ENCODE results near the gene NDUFA13. TPM values are rescaled to one million over a fixed set of nuclear protein-coding genes. Genes with fewer than 3 reads are reported as not detected.

NDUFA13 gene
- total and polyA plus RNA-seq, 11 donors: 101 to 1,476 (median 960) TPM

DNA sequence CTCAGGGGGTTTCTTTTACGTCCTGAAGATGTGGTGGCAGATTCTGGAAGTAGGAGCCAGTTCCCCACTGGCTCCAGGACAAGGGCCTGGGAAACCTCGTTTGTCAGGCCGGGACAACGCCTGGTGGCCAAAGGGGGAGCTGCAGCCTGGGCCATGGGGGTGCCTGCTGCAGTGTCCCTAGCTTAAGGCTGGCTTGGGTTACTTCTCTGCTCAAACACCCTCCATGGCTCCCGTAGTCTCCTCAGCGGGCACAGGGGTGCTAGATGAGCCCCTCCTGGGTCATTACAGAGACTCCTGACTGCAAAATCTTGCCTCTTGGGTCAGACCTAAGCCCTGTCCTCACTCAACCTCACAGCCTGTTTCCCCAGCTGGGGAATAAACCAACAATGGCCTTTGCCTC, 36.8 kb downstream of the NDUFA13 start:
- intact Hi-C loops (cut with DNase I): loop anchor here in 1 of 10 donors (5.0 kb wide), 1 partner anchor 90 kb away; the partner anchor contains the start of gene GMIP
- Histone ChIP-seq H3K27me3 (peaks cover 0 to 18% (median 0%) of the 10 kb centered on the region in 9 donors), H3K4me1 (peaks cover 0 to 15% (median 0%) of the 10 kb centered on the region in 12 donors), H3K27ac (no peak overlapping the region), H3K4me3 (no peak overlapping the region), H3K9me3 (no peaks in the 10 kb centered on the region), H3K36me3 (no peaks in the 10 kb centered on the region)
- DNase-seq (no peak), ATAC-seq (peak in 2 of 4 donors; percentile 29 to 41)
- TF ChIP-seq POLR2A (IDR thresholded peaks at IDR 0.05): no peak
- peak; percentile 23 to 66 (median 42) for TF ChIP-seq CTCF (IDR thresholded peaks at IDR 0.05)
- 31 to 55% (median 53%) methylated on average over 3 to 6 of the region's 6 CpGs for WGBS, 4 donors

- no peak for ATAC-seq
- no peak for DNase-seq
- Histone ChIP-seq H3K36me3 (no peaks in the 10 kb centered on the region), H3K9me3 (no peaks in the 10 kb centered on the region), H3K4me1 (peaks cover 0 to 9% (median 0%) of the 10 kb centered on the region in 12 donors), H3K27ac (no peak overlapping the region), H3K4me3 (no peak overlapping the region), H3K27me3 (peaks cover 0 to 18% (median 0%) of the 10 kb centered on the region in 9 donors)
- TF ChIP-seq POLR2A (IDR thresholded peaks at IDR 0.05): no peak
- TF ChIP-seq CTCF (IDR thresholded peaks at IDR 0.05): no peak
- intact Hi-C loops (cut with DNase I): loop anchor here in 1 of 10 donors (1.0 to 5.0 kb wide), 2 partner anchors 21 to 89 kb away; partner anchors contain the start of gene GMIP
- WGBS, 4 donors: 88 to 93% (median 91%) methylated on average over 10 of the region's 10 CpGs
These were observed 37.6 kb downstream of the NDUFA13 start for GRCh38 chr19:19553670-19554069.

GRCh38 chr19:19554074-19555023, 38.3 kb downstream of the NDUFA13 start:
- Histone ChIP-seq H3K27me3 (peaks cover 0 to 18% (median 0%) of the 10 kb centered on the region in 9 donors), H3K27ac (no peak overlapping the region), H3K4me3 (no peak overlapping the region), H3K4me1 (peaks cover 0 to 9% (median 0%) of the 10 kb centered on the region in 12 donors), H3K36me3 (no peaks in the 10 kb centered on the region), H3K9me3 (no peaks in the 10 kb centered on the region)
- ATAC-seq (peak in 3 of 4 donors; percentile 48 to 63 (median 48)), DNase-seq (peak in 2 of 5 donors; percentile 51 to 58)
- 61 to 70% (median 66%) methylated on average over 34 of the region's 34 CpGs for WGBS, 4 donors
- intact Hi-C loops (cut with DNase I): loop anchor here in 2 of 10 donors (1.0 to 5.0 kb wide), 3 partner anchors 22 to 88 kb away; partner anchors contain the start of gene GMIP (in 1 of the 2)
- TF ChIP-seq CTCF (IDR thresholded peaks at IDR 0.05) (peak; percentile 58 to 88 (median 72)), POLR2A (IDR thresholded peaks at IDR 0.05) (no peak)

GRCh38 chr19:19558055-19558454, 42.0 kb downstream of the NDUFA13 start:
- WGBS, 4 donors: 79 to 91% (median 85%) methylated on average over 13 to 15 of the region's 15 CpGs
- Histone ChIP-seq H3K36me3 (no peaks in the 10 kb centered on the region), H3K9me3 (no peaks in the 10 kb centered on the region), H3K27ac (no peak overlapping the region), H3K27me3 (peaks cover 0 to 6% (median 0%) of the 10 kb centered on the region in 9 donors), H3K4me1 (no peaks in the 10 kb centered on the region), H3K4me3 (no peak overlapping the region)
- intact Hi-C loops (cut with DNase I): loop anchor here in 1 of 10 donors (5.0 kb wide), 1 partner anchor 74 kb away; no protein-coding TSS in a partner anchor
- peak in 1 of 4 donors; percentile 23 for ATAC-seq
- TF ChIP-seq POLR2A (IDR thresholded peaks at IDR 0.05) (no peak), CTCF (IDR thresholded peaks at IDR 0.05) (no peak)
- no peak for DNase-seq

Measured in heart left ventricle (tissue), 16 donors.